Myocyte (in vitro differentiated cells): ENCODE results near the gene KRTAP10-10. TPM values are rescaled to one million over a fixed set of nuclear protein-coding genes. Genes with fewer than 3 reads are reported as not detected.
"Not testable (repeated sequence)": the region's sequence is repeated elsewhere in the genome, so short reads cannot be mapped to it uniquely, and the experiment has no call there.

Experiments used
- DNase-seq: peaks from one replicate; pipeline ENCODE4 v3.0.0-alpha.2; 2012; ENCODE audit warnings: low read depth
- total RNA-seq: library from RNA; depleted of rRNA; stranded (reverse); fragments of >200 nt; gene quantifications from 2 replicates; pipeline ENCODE4 v1.2.3, GENCODE V29; 2014

Gene KRTAP10-10
- total RNA-seq, 1 donor from 2014 or later: not detected

DNA sequence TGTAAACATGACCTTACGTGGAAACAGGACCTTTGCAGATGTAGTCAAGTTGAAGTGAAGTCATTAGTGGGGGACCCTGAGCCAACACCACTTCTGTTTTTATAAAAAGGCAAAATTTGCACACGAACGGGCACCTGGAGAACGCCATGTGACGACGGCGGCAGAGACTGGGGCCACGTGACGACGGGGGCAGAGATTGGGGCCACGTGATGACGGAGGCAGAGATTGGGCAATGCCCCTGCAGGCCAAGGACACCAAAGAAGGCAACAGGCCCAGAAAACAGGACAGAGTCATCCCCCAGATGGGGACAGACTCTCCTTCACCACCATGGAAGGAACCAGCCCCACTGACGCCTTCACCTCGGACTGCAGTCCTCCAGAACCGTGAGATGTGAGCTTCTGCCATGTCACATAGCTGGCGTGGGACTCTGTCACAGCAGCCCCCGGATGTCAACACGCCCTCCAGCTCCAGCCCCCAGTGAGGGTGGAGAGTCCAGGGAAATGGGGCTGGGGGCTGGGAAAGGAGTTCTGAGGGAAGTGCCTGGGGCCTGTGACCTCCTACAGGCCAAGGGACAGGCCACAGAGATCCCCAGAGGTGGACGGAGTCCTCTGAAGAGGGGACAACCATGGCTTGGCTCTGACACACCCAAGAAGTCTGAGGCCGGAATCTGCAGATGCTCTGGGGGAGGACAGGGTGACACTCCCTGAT lies 13.3 kb downstream of the KRTAP10-10 start:
- no peak for DNase-seq

DNA sequence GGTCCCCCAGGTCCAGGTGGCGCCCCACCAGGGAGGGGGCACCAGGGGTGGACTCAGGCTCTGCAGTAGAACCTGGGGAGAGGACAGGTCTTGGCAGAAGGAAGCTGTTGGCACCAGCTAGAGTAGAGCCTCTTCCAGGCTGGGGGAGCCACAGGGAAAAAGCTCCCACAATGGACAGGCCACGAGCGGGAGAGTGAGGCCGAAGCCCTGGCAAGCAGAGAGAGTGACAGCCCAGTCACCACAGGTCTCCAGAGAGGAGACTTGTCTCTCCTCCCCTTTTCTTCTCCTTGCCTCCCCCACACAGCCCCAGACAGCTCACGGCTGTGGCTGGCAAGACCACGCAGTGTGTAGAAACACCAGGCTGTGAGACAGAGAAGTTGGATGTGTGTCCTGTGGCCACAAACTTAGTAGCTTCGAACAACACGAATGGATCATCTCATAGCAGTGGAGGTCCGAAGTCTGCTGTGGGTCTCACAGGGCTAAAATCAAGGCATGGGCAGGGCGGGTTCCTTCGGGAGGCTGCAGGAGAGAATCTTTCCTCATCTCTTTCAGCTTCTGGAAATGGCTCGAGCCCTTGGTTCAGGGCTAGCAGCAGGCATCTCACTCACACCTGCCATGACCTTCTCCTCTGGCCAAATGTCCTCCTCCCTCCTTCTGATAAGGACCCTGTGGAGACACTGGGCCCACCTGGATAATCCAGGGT lies 14.0 kb downstream of the KRTAP10-10 start:
- DNase-seq: no peak

- no peak for DNase-seq
Observed at GRCh38 chr21:44653123-44653522, 16.0 kb downstream of the KRTAP10-10 start.

DNA sequence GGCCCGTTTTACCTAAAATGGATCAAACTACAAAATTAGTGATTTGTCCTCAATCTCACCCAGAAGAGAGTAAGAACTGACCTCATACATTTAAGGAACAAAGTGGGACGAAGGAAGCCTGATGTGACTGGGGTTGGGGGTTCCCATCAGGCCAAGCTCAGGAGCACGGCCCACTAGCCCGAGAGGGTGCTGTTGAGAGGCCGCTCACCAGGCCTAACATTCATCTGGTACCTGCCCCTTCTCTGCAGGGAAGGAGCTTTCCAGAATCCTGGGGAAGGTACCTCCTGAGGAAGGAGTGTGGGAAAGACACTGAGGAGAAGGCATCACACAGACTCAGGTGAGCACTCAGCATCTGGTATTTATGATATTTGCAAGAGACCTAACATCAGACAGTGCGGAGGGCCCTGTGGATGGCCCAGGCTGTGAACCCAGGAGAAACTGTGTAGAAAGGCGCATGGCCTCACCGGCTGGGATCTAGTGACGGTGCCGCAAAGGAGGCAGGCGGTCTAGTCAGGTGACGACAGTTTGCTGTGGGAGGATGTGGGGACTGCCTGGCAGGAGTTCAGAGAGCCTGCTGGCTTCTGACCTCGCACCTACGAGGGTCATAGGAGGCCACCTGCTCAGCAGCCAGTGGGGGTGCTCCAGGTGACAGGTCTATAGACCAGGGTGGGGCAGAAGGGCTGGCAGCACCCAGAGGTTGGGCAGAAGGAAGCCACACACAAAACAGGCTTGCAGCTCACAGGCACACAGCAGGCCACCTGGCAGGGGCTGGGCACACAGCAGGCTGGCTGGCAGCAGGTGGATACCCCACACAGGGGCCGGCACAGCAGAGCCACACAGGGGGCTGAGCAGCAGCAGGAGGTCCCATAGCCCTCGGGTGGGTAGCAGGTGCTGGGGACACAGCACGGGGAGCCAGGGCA lies 16.8 kb downstream of the KRTAP10-10 start:
- no peak for DNase-seq

DNA sequence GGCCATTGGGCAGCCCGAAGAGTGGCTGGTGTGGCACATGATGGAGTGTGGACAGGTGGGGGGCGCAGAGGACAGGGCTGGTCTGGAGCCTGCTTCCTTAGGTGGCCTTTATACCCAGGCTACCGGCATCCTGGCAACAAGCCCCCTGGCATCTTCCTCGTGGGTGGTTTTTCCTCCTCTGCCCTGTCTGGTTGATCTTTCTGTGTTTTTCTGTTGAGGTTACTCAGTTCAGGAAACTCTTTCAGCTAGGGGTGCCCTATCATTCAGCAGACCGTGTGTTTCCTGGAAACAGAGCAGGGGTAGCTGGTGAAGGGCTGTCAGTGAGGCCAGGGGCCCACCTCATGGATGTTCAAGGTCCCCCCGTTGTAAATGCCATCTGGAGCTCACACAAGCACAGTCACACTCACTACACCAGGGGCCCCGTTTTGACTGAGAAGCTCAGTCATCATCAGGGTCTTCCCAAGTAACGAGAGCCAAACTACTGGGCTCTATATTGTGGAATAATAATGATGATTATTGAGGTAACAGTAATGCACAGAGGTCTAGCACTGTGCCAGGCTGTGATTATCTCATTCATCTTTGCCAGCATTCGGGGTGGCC lies 17.5 kb downstream of the KRTAP10-10 start, which contains the start of gene KRTAP12-4:
Gene KRTAP12-4, minus strand, starts transcription at position 84 of the 600 bp plus-strand sequence. Its CDS starts 45 bp downstream, at position 39.
- no peak for DNase-seq

DNA sequence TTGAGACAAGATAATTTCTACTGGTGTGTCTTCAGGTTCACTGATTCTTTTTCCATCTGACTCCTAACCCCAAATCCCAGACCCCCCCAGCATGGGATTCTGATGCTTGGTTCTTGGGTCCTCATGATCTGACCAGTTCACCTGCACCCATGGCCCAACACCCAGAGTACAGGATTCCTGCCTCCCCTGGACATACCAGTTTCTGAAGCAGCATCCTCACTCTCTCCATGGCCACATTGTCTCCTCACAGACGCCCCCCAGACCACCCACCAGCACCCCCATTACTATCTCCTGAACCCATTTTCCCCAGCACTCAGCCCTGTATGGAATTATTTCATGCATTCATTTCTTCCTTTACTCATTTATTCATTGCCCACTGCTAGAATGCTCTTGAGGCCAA lies 19.7 kb downstream of the KRTAP10-10 start:
- DNase-seq: no peak

- no peak for DNase-seq
Observed at GRCh38 chr21:44657635-44658540, 20.7 kb downstream of the KRTAP10-10 start, which contains the start of gene KRTAP12-3. TSS of gene KRTAP12-3 (plus strand) at chr21:44657932. CDS start at chr21:44657980, 48 bp downstream.

- DNase-seq: no peak
Observed at GRCh38 chr21:44658541-44658910, 21.4 kb downstream of the KRTAP10-10 start.

DNA sequence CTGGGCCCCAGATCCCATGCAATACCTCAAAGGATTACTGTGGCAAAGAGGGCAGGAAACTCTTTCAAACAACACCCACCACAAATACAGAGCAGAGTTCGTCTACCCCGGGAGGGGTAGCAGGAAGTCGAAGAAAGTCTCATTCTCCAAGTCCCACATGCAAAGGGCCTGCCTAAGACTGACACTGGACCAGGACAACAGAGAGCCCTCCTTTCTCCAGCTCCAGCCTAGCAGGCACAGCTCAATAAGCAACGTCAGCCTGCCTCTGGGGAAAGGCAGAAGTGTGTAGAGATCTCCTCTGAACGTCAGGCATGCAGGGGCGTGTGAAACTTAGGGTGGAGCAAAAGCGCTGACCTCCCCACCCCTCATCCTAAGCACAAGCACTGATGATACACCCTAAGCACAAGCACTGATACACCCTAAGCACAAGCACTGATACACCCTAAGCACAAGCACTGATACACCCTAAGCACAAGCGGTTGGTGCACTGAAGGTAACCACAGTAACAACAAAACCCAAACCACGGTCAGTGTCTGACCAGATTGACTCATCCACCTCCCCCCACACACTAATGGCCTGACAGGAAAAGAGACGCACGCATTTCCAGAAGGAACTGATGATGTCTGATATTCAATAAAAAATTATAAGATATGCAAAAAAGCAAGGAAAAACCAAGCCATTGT lies 21.9 kb downstream of the KRTAP10-10 start:
- no peak for DNase-seq

- DNase-seq: not testable (repeated sequence)
Observed at GRCh38 chr21:44661567-44661966, 24.4 kb downstream of the KRTAP10-10 start.

DNA sequence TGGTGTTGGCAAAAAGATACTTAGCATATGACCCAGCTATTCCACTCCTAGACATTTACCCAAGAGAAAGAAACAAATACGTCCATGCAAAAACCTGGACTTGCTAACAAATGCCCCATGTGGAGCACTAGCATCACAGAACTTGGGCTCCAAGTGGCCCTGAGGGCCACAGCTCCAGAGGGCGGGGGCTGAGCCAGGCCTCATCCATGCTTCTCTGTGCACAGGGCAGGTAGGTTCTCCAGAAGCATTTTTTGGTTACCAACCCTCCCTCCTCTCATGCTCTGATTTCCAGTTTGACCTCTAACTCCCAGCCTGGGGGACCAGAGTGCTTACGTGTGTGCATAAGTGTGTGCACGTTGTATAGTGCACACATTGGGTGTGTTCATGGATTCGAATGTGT lies 27.5 kb downstream of the KRTAP10-10 start:
- no peak for DNase-seq

GRCh38 chr21:44666401-44667320 lies 29.5 kb downstream of the KRTAP10-10 start, which contains the start of gene KRTAP12-2:
TSS of gene KRTAP12-2 (minus strand) at chr21:44666927. CDS start at chr21:44666886, 41 bp downstream.
- DNase-seq: peak; percentile 72

- no peak for DNase-seq
Observed at GRCh38 chr21:44667612-44668011, 30.5 kb downstream of the KRTAP10-10 start.

GRCh38 chr21:44670642-44671432 lies 33.7 kb downstream of the KRTAP10-10 start:
- no peak for DNase-seq

GRCh38 chr21:44671911-44672310 lies 34.8 kb downstream of the KRTAP10-10 start:
- DNase-seq: no peak

GRCh38 chr21:44677881-44678280 lies 40.7 kb downstream of the KRTAP10-10 start:
- no peak for DNase-seq

GRCh38 chr21:44681152-44681551 lies 44.0 kb downstream of the KRTAP10-10 start:
- peak; percentile 24 for DNase-seq
